Mesothelial cell of epicardium (in vitro differentiated cells): Measurements from ENCODE around the gene SLCO4A1. TPM values are rescaled to one million over a fixed set of nuclear protein-coding genes. Genes with fewer than 3 reads are reported as not detected.

Experiments used
- DNase-seq, 2 experiments: peaks; one replicate each; pipeline ENCODE4 v3.0.0; 2021; ENCODE audit warnings: low spot score in 2 of 2; ENCODE audit not compliant: unreplicated experiment in 2 of 2
- H3K27ac Mint-ChIP-seq: 2 replicates; pipeline ENCODE4 v1.8.0; 2021; ENCODE audit warnings: mixed read lengths
- H3K27me3 Mint-ChIP-seq: 2 replicates; pipeline ENCODE4 v1.8.0; 2021; ENCODE audit warnings: low read depth, mixed read lengths
- H3K36me3 Mint-ChIP-seq: 2 replicates; pipeline ENCODE4 v1.8.0; 2021; ENCODE audit warnings: mixed read lengths
- H3K4me1 Mint-ChIP-seq: 2 replicates; pipeline ENCODE4 v1.8.0; 2021; ENCODE audit warnings: mixed read lengths
- H3K4me3 Mint-ChIP-seq: 2 replicates; pipeline ENCODE4 v1.8.0; 2021; ENCODE audit warnings: mild to moderate bottlenecking, moderate library complexity, mixed read lengths
- H3K9me3 Mint-ChIP-seq: 2 replicates; pipeline ENCODE4 v1.8.0; 2021; ENCODE audit warnings: mixed read lengths
- CTCF ChIP-seq: fragments of 200-600 bp; sonication (generic); IDR thresholded peaks from one replicate; pipeline ENCODE4 v1.5.0; 2021; ENCODE audit warnings: antibody characterized with exemption; ENCODE audit not compliant: unreplicated experiment
- total RNA-seq: library from RNA; stranded (reverse); gene quantifications from 3 replicates; pipeline ENCODE4 v1.2.1, GENCODE V29; 2021

Gene SLCO4A1
- total RNA-seq, 1 donor from 2014 or later: 3.7 TPM

- DNase-seq: no peak
- TF ChIP-seq CTCF: no peak
- H3K9me3 Mint-ChIP-seq: no peaks in the 10 kb centered on the region
- H3K27me3 Mint-ChIP-seq: peaks cover 66% of the 10 kb centered on the region
- no peak overlapping the region for H3K4me3 Mint-ChIP-seq
- no peak overlapping the region for H3K27ac Mint-ChIP-seq
- peaks cover 12% of the 10 kb centered on the region for H3K4me1 Mint-ChIP-seq
- no peaks in the 10 kb centered on the region for H3K36me3 Mint-ChIP-seq
Measured at GRCh38 chr20:62640870-62641269, 1.4 kb upstream of the SLCO4A1 start.

GRCh38 chr20:62641321-62642050 lies 817 bp upstream of the SLCO4A1 start:
- no peak overlapping the region for H3K27ac Mint-ChIP-seq
- H3K9me3 Mint-ChIP-seq: no peaks in the 10 kb centered on the region
- peak overlapping the region; percentile 54 for H3K4me3 Mint-ChIP-seq
- H3K27me3 Mint-ChIP-seq: peaks cover 67% of the 10 kb centered on the region
- peaks cover 6% of the 10 kb centered on the region for H3K4me1 Mint-ChIP-seq
- H3K36me3 Mint-ChIP-seq: no peaks in the 10 kb centered on the region
- DNase-seq: peak in 1 of 2 experiments; percentile 49
- TF ChIP-seq CTCF: no peak

GRCh38 chr20:62642666-62643520 lies 590 bp downstream of the SLCO4A1 start:
- Mint-ChIP-seq H3K36me3 (no peaks in the 10 kb centered on the region), H3K27me3 (peaks cover 74% of the 10 kb centered on the region), H3K4me3 (peak overlapping the region; percentile 43), H3K4me1 (peaks cover 3% of the 10 kb centered on the region), H3K27ac (no peak overlapping the region), H3K9me3 (no peaks in the 10 kb centered on the region)
- no peak for TF ChIP-seq CTCF
- peak in 1 of 2 experiments; percentile 54 for DNase-seq

GRCh38 chr20:62643521-62644043 lies 1.3 kb downstream of the SLCO4A1 start:
- H3K4me1 Mint-ChIP-seq: peaks cover 3% of the 10 kb centered on the region
- TF ChIP-seq CTCF: no peak
- no peak overlapping the region for H3K27ac Mint-ChIP-seq
- H3K27me3 Mint-ChIP-seq: peaks cover 67% of the 10 kb centered on the region
- H3K36me3 Mint-ChIP-seq: no peaks in the 10 kb centered on the region
- no peaks in the 10 kb centered on the region for H3K9me3 Mint-ChIP-seq
- no peak for DNase-seq
- H3K4me3 Mint-ChIP-seq: peak overlapping the region; percentile 43

GRCh38 chr20:62644044-62644795 lies 1.9 kb downstream of the SLCO4A1 start:
- Mint-ChIP-seq H3K36me3 (no peaks in the 10 kb centered on the region), H3K4me3 (peak overlapping the region; percentile 17), H3K27ac (no peak overlapping the region), H3K9me3 (no peaks in the 10 kb centered on the region), H3K27me3 (peaks cover 62% of the 10 kb centered on the region), H3K4me1 (peaks cover 3% of the 10 kb centered on the region)
- no peak for DNase-seq
- TF ChIP-seq CTCF: no peak
